GOT3 (cell line): ENCODE measurements around the gene PPP2R2B.
A peak's percentile ranks its signal among the peaks of the same experiment; 100 is the strongest.

Experiments
- DNase-seq: peaks from one replicate; lab custom pipeline; 2025; ENCODE audit warnings: mixed read lengths; lab: John Stamatoyannopoulos, UW

Gene PPP2R2B

GRCh38 chr5:146888351-146888978 is 9.9 kb upstream of the PPP2R2B start:
- no peak for DNase-seq

DNA sequence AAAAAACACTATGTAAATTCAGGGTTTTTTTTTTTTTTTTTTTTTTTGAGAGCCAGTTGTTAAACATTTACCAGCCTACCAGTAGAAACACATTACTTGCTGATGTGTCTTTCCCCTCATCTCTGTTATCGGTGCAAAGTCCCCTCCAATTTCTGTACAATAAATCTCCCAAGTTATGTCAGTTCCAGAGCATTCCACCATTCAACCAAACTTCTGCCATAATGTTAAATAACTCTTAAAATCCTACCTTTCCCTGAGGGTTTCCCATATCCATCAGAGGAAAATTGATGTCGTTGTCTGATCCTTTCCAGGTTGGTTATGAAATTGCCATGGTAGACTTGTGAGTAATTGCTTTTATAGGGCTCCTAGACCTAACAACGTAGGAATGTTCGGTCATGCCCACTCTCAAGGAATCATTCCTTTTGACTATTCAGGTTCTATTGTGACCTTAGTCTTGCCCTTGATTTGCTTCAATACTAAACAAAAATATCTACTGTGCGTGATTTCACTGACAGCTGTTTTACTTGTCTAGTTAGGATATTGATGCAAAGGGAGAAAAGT is 5.6 kb upstream of the PPP2R2B start:
- DNase-seq = no peak

- DNase-seq = no peak
Measured at GRCh38 chr5:146883511-146883910, 5.0 kb upstream of the PPP2R2B start.

GRCh38 chr5:146880966-146881365 is 2.4 kb upstream of the PPP2R2B start:
- DNase-seq = no peak

GRCh38 chr5:146877783-146878475 is 628 bp downstream of the PPP2R2B start:
- DNase-seq = peak; percentile 39

DNA sequence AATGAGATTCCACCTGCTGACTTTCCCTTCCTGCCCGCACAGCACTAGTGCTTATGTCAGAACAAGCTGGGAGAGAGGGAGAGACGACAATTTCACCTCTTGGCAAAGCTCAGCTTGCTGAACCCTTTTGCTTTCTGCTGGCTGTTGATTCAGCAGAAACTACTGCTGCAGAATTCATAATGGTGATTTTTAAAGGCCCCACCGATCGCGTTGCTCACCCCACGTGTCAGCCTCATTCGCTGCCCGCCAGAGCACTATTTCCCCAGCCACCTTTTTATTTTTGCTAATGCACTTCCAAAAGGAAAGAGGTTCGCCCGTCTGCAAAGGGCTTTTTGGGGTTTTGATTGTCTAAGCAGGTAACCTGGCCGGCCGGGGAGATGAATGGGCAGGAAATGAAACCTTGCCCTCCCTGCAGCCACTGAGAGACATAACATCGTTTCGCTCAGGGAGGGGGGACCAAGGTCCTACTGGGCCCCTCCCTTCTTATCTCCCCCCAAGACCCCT is 1.3 kb downstream of the PPP2R2B start:
- no peak for DNase-seq

GRCh38 chr5:146873186-146873917 is 5.2 kb downstream of the PPP2R2B start:
- DNase-seq = no peak

GRCh38 chr5:146872188-146872587 is 6.4 kb downstream of the PPP2R2B start:
- DNase-seq = no peak

DNA sequence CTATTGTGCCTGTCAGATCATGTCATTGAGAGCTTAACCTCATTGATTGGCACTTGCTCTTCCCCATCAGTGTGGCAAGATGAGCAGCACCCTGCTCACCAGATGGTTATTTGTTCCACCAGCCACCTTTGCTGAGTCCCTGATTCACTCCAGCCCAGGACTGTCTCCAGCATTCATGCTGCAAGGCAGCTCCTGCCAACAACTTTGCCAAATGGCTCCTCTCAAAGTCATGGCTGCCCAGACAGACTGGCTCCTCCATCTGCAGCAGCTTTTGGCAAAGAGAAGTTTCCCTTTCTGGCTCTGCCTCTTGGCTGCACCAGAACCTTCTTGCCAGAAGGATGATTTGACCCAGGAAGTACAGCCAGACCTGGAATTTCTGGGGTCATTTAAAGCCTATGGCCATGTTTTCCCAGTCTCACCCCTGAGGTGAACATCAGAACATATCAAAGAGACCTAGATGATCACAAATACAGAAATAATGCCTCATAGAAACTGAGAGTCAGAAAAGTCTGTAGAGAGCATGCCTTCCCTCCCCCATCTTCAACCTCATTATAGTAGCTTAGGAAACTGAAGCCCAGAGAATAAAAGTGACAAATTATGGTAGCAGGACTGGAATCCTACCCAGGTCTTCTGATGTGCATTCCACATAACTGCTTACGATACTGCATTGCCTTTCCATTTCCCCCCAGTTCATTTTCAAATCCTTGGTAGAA is 10.4 kb downstream of the PPP2R2B start:
- no peak for DNase-seq

GRCh38 chr5:146866263-146866662 is 12.3 kb downstream of the PPP2R2B start:
- no peak for DNase-seq

- DNase-seq = no peak
Measured at GRCh38 chr5:146862641-146863040, 15.9 kb downstream of the PPP2R2B start.

DNA sequence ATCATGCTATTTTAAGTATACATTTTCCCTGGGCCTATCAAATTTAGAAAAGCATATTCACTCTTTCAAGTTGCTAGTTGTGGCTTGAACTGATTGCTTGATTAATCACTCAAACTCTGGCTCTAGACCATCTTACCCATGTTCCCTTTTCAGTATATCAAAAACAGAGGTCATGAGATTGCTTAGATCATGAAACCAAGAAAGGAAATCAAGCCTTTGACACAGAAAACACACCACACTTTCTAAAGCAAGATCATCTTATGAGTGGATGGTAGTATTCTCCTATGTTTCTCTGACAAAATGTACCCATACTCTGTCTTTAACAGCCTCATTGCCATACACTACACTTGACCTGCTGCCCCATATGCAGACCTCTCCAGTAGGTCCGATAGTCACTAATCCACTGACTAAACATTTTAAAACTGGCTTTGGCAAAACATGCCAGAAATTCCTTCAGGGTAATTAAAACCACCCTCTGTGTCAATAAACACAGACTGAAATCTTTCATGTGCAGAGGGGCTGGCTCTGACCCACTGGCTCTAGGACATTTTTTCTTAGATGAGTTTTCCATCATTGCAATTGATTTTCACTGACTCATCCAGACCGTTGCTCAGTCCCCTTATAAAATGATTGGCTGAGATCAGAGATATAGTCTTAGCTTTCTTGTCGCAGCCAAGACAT is 18.2 kb downstream of the PPP2R2B start:
- DNase-seq = peak; percentile 4

GRCh38 chr5:146852089-146852488 is 26.5 kb downstream of the PPP2R2B start:
- no peak for DNase-seq

GRCh38 chr5:146851133-146851532 is 27.4 kb downstream of the PPP2R2B start:
- no peak for DNase-seq

GRCh38 chr5:146849694-146850303 is 28.8 kb downstream of the PPP2R2B start:
- DNase-seq = no peak

DNA sequence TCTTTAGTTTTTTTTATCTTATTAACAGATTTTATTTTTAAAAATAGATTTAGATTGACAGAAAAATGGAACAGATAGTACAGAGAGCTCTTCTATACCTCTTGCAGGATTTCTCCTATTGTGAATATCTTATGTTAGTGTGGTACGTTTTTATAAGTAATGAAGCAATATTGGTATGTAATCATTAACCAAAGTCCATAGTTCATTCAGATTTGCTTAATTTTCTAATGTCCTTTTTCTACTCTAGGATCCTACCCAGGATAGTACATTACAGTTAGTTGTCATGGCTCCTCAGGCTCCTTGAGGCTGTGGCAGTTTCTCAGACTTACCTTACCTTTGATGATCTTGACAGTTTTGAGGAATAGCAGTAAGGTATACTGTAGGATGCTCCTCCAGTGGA is 30.4 kb downstream of the PPP2R2B start:
- no peak for DNase-seq

DNA sequence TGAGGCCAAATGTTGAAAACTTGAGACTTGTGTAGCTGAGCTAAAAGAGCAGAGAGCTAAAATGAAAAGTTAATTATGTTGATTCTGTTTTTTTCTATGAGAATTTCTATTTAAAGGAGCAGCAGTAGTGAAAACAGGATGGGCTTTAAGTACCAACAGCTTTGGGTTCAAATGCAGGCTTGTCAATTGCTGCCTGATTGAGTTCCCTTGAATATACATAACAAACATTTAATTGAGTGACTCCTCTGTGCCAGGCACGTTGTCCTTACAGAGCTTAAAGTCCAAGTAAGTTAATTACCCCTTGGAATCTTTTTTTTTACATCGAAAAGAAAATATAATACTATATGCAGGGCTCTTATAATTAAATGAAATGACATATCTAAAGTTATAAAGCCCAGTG is 38.5 kb downstream of the PPP2R2B start:
- no peak for DNase-seq

DNA sequence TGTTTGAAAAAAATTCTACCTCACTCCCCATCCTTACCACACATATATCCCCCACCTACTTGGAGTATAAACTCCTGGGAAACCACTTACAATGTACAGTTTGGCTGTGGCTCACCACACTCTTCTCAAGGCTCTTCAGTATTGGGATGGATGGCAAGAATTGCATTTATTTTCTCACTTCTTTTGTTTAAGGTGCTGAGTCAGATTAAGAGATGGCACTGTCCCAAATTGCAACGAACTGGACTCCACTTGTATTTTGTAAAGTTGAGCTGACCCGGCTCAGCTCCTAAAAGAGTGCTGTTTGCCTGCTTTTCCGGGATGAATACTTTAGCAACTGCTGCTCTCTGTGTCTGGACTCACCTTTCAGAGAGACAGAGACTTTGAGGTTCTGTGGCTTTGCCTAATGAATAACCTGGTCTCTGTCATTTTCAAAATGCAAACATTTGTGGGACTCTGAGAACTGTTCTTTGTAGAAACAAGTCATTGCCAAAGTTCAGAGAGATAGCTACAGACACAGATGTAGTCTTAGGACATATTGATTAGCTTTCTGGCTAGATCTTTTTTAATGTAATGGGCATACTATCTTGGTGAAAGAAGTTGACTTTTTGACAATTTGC is 42.2 kb downstream of the PPP2R2B start:
- DNase-seq = no peak

GRCh38 chr5:146832985-146833732 is 45.4 kb downstream of the PPP2R2B start:
- no peak for DNase-seq

- DNase-seq = no peak
Measured at GRCh38 chr5:146828385-146828784, 50.2 kb downstream of the PPP2R2B start.
